NCI-H1048 (cell line): ENCODE measurements around the gene PXT1.
A peak's percentile ranks its signal among the peaks of the same experiment; 100 is the strongest.
"Not testable (repeated sequence)": the region's sequence is repeated elsewhere in the genome, so short reads cannot be mapped to it uniquely, and the experiment has no call there.

ENCODE experiments used
- DNase-seq: peaks from one replicate; lab custom pipeline; 2025; lab: John Stamatoyannopoulos, UW

The PXT1 gene, protein sequence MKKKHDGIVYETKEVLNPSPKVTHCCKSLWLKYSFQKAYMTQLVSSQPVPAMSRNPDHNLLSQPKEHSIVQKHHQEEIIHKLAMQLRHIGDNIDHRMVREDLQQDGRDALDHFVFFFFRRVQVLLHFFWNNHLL

DNA sequence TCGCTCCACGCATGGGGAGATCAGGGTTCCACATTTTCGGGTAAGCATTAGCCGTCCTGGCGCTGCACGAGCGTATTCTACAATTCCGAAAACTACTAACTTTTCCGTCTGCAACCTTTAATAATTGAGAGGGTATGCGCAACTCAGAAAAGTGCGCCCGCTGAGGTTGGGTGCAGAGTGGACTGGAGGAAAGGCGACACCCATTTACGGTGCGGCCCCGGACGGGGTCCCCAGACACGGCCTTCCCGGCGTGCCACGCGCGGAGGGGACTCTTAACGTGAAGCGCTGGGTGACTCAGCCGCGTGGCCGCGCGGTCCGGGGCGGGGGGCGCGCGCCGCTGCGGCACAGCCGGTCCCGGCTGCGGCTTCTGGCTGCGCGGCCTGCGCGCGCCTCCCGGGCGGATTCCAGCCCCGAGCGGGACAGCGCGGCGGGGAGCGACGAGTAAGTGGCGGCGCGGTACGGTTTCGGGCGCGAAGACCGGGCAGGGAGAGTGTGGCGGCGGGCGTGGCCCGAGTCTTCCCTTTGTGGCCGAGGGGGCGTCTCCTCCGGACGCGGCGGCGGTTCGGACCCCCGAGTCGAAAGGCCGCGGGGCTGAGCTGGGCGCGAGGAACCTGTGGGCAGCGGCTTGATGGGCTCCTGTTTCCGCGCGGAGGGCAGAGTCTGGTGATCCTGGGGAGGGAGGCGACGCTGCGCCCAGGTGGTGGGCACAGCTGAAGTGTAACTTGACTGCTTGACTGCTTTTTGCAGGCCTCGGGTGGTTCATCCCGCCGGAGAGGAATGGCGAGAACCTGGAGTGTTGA, at the start of gene PXT1, which contains the start of gene KCTD20:
Gene PXT1, minus strand, starts transcription at position 184 of the 800 bp plus-strand sequence. CDS start 16,772 bp downstream, outside the sequence.
Gene KCTD20, plus strand, starts transcription at position 330 of the 800 bp plus-strand sequence. CDS start 27,098 bp downstream, outside the sequence.
- DNase-seq, result peak; percentile 80

GRCh38 chr6:36492092-36492491, 49.4 kb upstream of the PXT1 start:
- DNase-seq, result no peak

- DNase-seq, result no peak
Measured at GRCh38 chr6:36491378-36491965, 48.8 kb upstream of the PXT1 start.

DNA sequence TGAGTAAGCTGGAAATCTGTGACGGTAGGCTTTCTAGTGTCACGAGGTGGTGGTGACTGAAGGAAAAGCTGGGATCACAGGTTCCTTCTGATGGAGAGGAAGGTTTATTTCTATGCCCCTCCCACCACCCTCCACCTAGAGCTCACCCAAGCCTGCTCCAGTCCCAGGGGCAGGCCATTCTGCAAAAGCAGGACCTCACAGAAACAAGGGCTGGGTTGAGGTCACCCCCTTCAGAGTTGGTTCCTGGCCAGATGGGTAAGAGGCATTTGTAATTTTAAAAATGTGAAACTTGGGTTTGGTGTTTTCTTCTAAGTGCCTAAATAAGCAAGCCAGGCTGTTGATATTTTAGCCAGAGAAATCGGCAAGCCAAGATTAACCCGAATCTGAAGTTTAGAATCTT, 46.8 kb upstream of the PXT1 start:
- DNase-seq, result no peak

GRCh38 chr6:36488221-36488620, 45.6 kb upstream of the PXT1 start:
- DNase-seq, result no peak

DNA sequence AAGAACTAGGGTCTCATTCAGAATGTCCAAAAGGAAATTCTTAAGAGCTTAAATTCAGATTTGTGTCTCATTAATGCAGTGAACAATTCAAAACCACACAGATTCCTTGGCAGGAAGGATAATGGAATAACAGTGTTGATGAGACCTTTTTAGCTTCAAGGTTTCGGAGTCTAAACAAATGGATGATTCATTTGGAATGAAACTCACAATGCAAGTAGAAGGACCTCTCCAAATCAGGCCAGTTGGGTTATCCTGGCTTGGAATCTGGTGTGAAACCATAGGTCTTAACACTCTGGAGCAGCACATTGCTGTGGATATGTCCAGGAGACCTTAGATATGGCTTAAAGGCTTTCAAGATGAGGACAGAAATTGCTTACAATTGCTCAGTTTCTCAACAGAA, 45.0 kb upstream of the PXT1 start:
- no peak for DNase-seq

DNA sequence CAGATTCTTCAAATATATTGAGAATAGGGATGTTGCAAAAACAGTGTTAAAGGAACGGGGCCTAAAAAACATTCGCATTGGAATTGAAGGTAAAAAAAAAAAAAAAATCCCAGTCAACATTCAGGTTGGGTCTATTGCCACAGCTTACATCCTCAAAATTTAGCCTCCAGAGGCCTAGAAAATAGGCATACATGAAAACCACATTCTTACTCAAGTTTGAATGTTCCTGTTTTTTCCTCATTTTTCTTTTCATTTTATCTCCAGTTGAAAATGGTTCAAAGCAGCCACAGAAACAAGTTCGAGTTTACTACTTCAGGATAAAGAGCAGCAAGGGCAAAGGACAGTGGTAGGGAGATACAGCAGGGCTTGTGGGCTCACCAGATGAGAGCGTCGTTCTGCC, 42.1 kb upstream of the PXT1 start:
- DNase-seq, result no peak

DNA sequence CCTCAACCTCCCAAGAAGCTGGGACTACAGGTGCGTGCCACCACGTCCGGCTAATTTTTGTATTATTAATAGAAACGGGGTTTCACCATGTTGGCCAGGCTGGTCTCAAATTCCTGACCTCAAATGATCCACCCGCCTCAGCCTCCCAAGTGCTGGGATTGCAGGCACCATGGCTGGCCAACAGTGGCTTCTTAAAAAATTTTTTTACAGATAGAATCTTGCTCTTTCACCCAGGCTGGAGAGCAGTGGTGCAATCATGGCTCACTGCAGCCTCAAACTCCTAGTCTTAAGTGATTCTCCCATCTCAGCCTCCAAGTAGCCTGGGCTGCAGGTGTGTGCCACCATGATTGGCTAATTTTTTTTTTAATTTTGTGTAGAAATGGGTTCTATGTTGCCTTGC, 40.7 kb upstream of the PXT1 start:
- DNase-seq, result not testable (repeated sequence)

- DNase-seq, result no peak
Measured at GRCh38 chr6:36479256-36479655, 36.6 kb upstream of the PXT1 start.

DNA sequence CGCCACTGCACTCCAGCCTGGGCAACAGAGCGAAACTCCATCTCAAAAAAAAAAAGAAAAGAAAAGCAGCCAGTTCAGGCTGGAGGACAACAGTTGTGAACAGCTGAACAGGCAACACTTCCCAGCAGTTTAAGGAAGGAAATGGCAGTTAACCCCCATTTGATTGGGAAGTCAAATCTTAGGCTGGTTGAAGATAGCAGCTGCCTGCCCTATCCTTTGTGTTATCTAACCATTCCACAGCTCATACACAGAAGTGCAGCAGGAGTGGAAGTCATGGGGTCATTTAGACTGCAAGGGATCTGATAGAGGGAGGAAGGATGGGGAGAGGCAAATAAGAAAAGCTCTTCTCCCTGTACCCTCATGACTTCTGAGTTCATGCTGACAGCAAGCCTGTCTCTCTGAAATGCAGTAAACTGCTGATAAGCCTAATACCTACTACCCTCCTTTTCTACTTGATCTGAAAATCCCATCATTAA, 35.4 kb upstream of the PXT1 start:
- no peak for DNase-seq

GRCh38 chr6:36469946-36470345, 27.3 kb upstream of the PXT1 start:
- no peak for DNase-seq

GRCh38 chr6:36469148-36469661, 26.6 kb upstream of the PXT1 start:
- DNase-seq, result no peak

DNA sequence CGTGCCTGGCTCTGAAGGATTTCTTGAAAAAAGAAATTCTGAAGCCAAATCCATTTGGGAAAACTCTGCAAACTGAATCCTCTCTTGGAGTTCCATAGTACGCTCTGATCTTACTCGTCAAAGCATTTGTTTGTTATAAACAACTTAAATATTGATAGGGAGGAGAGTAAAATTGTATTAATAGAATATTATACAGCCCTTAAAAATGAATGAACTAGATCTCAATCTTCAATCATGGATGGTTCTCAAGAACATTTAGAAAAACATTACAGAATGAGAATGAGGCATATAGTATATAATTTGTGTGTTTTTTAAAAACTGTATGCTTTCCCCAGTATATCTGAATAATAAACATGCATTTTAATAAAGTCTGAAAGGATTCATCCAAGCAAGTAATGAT, 25.0 kb upstream of the PXT1 start:
- DNase-seq, result no peak

DNA sequence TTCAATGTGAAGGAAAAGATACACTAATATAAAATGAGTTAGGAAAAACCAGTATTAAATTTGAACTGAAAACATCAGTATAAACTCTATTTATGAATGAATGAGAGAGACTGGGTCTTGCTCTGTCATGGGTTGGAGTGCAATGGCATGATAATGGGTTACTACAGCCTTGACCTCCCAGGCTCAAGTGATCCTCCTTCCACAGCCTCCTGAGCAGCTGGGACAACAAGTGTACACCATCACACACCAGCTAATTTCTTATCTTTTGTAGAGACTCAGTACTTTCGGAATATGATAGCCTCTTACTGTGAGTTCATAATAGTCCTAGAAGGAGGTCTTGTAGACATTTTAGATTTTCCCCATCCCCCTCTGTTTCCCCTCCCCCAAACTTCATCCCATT, 21.6 kb upstream of the PXT1 start:
- DNase-seq, result no peak

GRCh38 chr6:36463676-36464075, 21.0 kb upstream of the PXT1 start:
- no peak for DNase-seq

- no peak for DNase-seq
Measured at GRCh38 chr6:36461646-36462045, 19.0 kb upstream of the PXT1 start.

GRCh38 chr6:36460916-36461315, 18.3 kb upstream of the PXT1 start:
- DNase-seq, result no peak

GRCh38 chr6:36459501-36459900, 16.8 kb upstream of the PXT1 start:
- no peak for DNase-seq

DNA sequence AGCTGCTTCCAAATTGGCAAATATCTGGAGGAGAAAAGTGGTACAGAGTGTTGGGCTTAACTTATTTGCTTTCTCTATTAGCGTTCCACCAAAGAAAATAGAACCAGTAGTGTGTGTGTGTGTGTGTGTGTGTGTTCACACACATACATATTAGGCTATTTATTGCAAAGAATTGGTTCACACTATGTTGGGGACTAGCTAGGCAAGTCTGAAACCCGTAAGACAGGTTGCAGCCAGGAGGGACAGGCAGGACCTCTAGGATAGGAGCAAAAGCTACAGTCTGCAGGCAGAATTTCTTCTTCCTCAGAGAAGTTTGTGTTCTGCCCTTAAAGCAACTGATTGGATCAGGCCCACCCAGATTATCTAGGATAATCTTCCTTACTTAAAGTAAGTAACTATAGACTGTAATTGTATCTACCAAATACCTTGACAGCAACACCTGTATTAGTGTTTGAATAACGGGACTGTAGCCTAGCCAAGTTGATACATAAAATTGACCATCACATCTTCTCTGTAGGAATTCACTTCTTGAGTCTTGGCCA, 12.9 kb upstream of the PXT1 start:
- DNase-seq, result no peak

GRCh38 chr6:36452897-36453296, 10.2 kb upstream of the PXT1 start:
- not testable (repeated sequence) for DNase-seq

GRCh38 chr6:36449173-36449572, 6.5 kb upstream of the PXT1 start:
- DNase-seq, result not testable (repeated sequence)

- no peak for DNase-seq
Measured at GRCh38 chr6:36445621-36446020, 3.0 kb upstream of the PXT1 start.

- DNase-seq, result no peak
Measured at GRCh38 chr6:36444470-36444869, 1.8 kb upstream of the PXT1 start.
